SK-N-MC (cell line): ENCODE measurements around the gene TNF.
A peak's percentile ranks its signal among the peaks of the same experiment; 100 is the strongest.

ENCODE experiments used
- DNase-seq: peaks from one replicate; pipeline ENCODE4 v3.0.0-alpha.2; 2011; ENCODE audit warnings: low read depth, low spot score
- H3K27ac ChIP-seq: fragments of 200-600 bp; sonication (generic); 2 replicates; pipeline ENCODE4 v1.5.1; 2016; ENCODE audit warnings: mixed run types
- H3K36me3 ChIP-seq: fragments of 200-600 bp; sonication (generic); 2 replicates; pipeline ENCODE4 v1.6.1; 2017; ENCODE audit warnings: antibody characterized with exemption, low read length, mixed read lengths; ENCODE audit not compliant: insufficient read depth
- H3K4me3 ChIP-seq: fragments of 200-600 bp; sonication (generic); 2 replicates; pipeline ENCODE4 v1.5.1; 2016
- H3K9ac ChIP-seq: fragments of 200-600 bp; sonication (generic); 2 replicates; pipeline ENCODE4 v1.8.0; 2017; ENCODE audit warnings: mixed run types, mixed read lengths; ENCODE audit not compliant: insufficient read length
- H3K9me3 ChIP-seq: fragments of 200-600 bp; sonication (generic); 2 replicates; pipeline ENCODE4 v1.6.1; 2017; ENCODE audit warnings: low read depth, mild to moderate bottlenecking, antibody characterized with exemption, low read length, moderate library complexity, mixed read lengths
- EZH2 ChIP-seq: fragments of 200-600 bp; sonication (generic); IDR thresholded peaks from one replicate; pipeline ENCODE4 v1.6.1; 2017; ENCODE audit warnings: antibody characterized with exemption
- FOXP2 ChIP-seq: optimal IDR thresholded peaks from 2 replicates; pipeline ENCODE3; 2011; ENCODE audit warnings: mild to moderate bottlenecking, moderate library complexity; ENCODE audit not compliant: insufficient read depth; ENCODE audit errors: extremely low read length, control extremely low read depth
- POLR2AphosphoS5 ChIP-seq: IDR thresholded peaks from 2 replicates; pipeline ENCODE4 v1.6.1; 2012; ENCODE audit warnings: mild to moderate bottlenecking, low read depth, low read length, borderline replicate concordance

The TNF gene

DNA sequence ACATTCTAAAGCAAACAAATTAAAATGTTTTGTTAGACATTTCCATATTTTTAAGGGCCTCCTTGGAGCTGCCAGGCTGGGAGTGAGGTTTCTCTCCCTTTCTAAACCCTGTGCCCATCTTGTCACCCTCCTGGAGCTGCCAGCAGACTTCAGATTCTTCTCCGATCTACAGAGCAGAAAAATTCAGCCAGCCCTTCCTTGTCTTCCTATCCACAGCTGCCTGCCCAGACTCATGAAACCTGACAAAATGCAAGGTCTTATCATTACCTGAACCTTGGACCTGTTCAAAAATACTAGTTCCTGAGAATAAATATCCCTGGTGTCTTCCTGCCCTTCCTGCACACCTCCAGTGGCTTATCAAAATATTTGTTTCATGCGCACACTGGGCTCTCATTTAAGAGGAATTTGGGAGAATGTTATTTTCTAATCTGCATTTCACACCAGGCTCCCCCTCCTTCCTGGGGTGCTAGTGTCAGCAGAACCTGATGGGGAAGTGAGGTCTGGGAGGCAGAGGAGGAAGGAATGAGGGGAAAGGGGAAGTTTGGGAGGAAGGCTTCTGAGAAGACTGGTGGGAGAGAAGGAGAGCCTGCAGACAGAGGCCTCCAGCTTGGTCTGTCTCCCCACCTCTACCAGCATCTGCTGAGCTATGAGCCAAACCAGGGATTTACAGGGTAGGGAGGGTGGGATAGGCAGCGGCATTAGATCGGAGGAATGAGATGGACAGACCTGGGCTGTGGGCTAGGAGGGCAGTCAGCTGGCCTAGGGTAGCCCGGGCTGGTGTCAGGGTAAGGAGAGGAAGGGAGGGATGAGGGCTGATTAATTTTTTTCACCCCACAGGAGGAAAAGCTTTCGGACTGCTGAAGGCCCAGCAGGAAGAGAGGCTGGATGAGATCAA, 39.6 kb downstream of the TNF start, which contains the start of gene AIF1:
Gene AIF1, plus strand, starts transcription at position 551 of the 895 bp plus-strand sequence. Its CDS starts 96 bp downstream, at position 647.
- Histone ChIP-seq H3K27ac (peak within 1 kb of the TSS; percentile 63), H3K9me3 (no peaks in the 10 kb centered on the region), H3K36me3 (no peaks in the 10 kb centered on the region), H3K4me3 (no peak within 1 kb of the TSS), H3K9ac (peak within 1 kb of the TSS; percentile 46)
- no peak for DNase-seq
- no peak for TF ChIP-seq POLR2AphosphoS5
- TF ChIP-seq FOXP2 = no peak

DNA sequence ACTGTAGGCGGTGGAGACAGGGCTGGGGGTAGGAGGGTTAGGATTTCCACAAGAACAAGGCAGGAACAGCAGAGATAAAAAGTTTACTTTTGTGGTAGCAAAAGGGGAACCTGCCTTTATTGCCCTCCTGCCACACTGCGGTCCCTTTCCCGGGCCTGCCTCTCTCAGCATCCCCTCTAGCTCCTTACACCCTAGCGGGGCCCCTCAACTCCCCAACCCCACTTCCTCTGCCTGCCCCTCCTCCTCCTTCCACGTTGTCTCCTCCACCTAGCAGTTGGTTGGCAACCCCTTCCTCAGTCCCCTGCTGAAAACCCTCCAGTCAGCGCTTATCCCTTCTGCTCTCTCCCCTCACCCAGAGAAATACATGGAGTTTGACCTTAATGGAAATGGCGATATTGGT, 40.4 kb downstream of the TNF start:
- no peak overlapping the region for H3K9ac ChIP-seq
- TF ChIP-seq FOXP2 = no peak
- no peak for TF ChIP-seq EZH2
- no peak for TF ChIP-seq POLR2AphosphoS5
- H3K27ac ChIP-seq = peak overlapping the region; percentile 63; the same call in 1 of the 2 replicates
- no peaks in the 10 kb centered on the region for H3K9me3 ChIP-seq
- H3K4me3 ChIP-seq = no peak overlapping the region
- no peaks in the 10 kb centered on the region for H3K36me3 ChIP-seq
- no peak for DNase-seq

- DNase-seq = no peak
- TF ChIP-seq POLR2AphosphoS5 = no peak
- no peak for TF ChIP-seq EZH2
- TF ChIP-seq FOXP2 = no peak
Observed at GRCh38 chr6:31617010-31617409, 41.6 kb downstream of the TNF start.

GRCh38 chr6:31619805-31620585, 44.6 kb downstream of the TNF start:
- H3K27ac ChIP-seq = peak overlapping the region; percentile 99
- peak overlapping the region; percentile 83 for H3K4me3 ChIP-seq
- peak; percentile 69 for TF ChIP-seq FOXP2
- no peak for TF ChIP-seq EZH2
- peak; percentile 84 for TF ChIP-seq POLR2AphosphoS5
- peak; percentile 98 for DNase-seq
- H3K9me3 ChIP-seq = no peaks in the 10 kb centered on the region
- peaks cover 38% of the 10 kb centered on the region for H3K36me3 ChIP-seq
- peak overlapping the region; percentile 89 for H3K9ac ChIP-seq

More at GRCh38 chr6:31617010-31617409, 41.6 kb downstream of the TNF start:
- H3K27ac ChIP-seq = no peak overlapping the region
- H3K9me3 ChIP-seq = no peaks in the 10 kb centered on the region
- H3K9ac ChIP-seq = no peak overlapping the region
- peaks cover 8% of the 10 kb centered on the region for H3K36me3 ChIP-seq
- no peak overlapping the region for H3K4me3 ChIP-seq

DNA sequence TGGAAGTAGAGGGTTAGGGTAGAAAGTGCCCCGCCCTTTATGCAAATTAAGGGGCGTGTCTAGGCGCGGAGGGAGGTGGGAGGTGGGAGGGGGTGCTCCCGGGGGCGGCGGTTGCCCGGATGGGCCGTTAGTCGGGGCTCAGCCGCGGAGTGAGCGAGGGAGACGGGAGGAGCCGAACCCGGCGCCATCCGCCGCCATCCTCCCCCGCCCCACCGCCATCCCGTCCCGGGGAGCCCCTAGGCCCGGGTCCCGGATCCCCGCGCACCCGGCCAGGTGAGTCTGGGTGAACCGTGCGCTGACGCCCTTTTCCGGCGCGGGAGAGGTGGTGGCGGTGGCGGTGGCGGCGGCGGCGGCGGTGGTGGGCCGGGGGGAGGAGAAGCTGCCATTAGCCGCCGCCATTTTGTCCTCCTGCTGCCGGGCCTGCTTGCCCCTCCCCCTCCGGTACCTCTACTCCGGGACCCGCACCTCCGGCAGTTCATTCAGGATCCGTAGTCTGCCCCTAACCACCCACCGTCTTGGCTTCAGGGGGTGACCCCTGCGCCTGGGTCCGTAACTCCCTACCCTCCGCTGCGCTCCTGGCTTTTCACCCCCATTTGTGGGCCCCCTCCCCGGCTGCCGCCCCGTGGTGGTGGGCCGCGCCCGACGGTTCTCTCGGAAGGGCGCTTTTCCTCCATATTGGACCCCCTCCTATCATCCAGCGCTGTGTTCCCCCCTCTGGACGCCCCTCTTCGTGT, 45.4 kb downstream of the TNF start, which contains the start of gene PRRC2A:
Gene PRRC2A, plus strand, starts transcription at position 130 of the 734 bp plus-strand sequence. CDS start 2,075 bp downstream, outside the sequence.
- DNase-seq = no peak
- H3K9ac ChIP-seq = peak within 1 kb of the TSS; percentile 99
- H3K9me3 ChIP-seq = no peaks in the 10 kb centered on the region
- peaks cover 45% of the 10 kb centered on the region for H3K36me3 ChIP-seq
- no peak for TF ChIP-seq FOXP2
- no peak for TF ChIP-seq EZH2
- peak; percentile 66 for TF ChIP-seq POLR2AphosphoS5
- H3K4me3 ChIP-seq = peak within 1 kb of the TSS; percentile 100
- H3K27ac ChIP-seq = peak within 1 kb of the TSS; percentile 99

DNA sequence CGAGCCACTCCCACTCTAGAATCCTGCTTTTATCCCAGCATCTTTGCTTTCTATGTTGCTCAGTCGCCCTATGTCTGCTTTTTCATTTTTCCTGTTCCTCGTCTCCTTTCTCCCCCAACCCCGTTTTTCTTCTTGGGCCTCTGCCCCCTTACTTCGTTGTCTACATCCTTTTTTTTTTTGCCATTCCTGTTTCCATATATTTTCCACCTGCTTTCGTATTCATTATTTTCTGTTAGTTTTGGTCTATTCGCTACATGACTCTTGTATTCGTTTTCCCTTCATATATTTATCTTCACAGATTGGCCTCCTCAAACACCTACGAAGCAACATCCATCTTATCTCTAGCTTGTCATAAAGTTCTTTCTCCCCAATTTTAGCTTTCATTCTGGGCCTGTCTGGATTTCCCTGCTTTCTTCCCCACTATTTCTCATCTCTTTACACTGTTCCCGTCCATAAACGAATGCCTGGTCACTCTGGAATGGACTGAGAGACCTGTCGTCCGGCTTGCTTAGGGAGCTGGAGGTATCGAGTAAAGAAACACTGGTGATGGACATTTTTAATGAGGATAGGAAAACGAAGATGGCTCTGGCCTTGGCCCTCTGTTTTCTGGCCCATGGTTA, 46.1 kb downstream of the TNF start:
- Histone ChIP-seq H3K9me3 (no peaks in the 10 kb centered on the region), H3K27ac (peak overlapping the region; percentile 98), H3K4me3 (peak overlapping the region; percentile 100), H3K36me3 (peaks cover 52% of the 10 kb centered on the region), H3K9ac (peak overlapping the region; percentile 99)
- TF ChIP-seq POLR2AphosphoS5 = no peak
- no peak for TF ChIP-seq EZH2
- no peak for TF ChIP-seq FOXP2
- no peak for DNase-seq

- no peaks in the 10 kb centered on the region for H3K9me3 ChIP-seq
- H3K9ac ChIP-seq = peak overlapping the region; percentile 99
- DNase-seq = no peak
- peaks cover 58% of the 10 kb centered on the region for H3K36me3 ChIP-seq
- no peak for TF ChIP-seq FOXP2
- no peak for TF ChIP-seq POLR2AphosphoS5
- TF ChIP-seq EZH2 = no peak
- peak overlapping the region; percentile 98 for H3K27ac ChIP-seq
- H3K4me3 ChIP-seq = peak overlapping the region; percentile 100
Observed at GRCh38 chr6:31621991-31622390, 46.6 kb downstream of the TNF start.
